Measurements from ENCODE around the gene UROC1.

The UROC1 gene

GRCh38 chr3:126464997-126465396 lies 52.6 kb downstream of the UROC1 start:
- Histone ChIP-seq H2AFZ (no peak overlapping the region), H3K9ac (no peak overlapping the region), H3K27ac (no peak overlapping the region), H3K27me3 (ENCODE audit: control insufficient read depth, insufficient read depth, low read length) (no peaks in the 10 kb centered on the region), H3K4me2 (ENCODE audit: low read length) (no peak overlapping the region), H3K4me1 (no peaks in the 10 kb centered on the region), H3K79me2 (peaks cover 55% of the 10 kb centered on the region), H3K36me3 (ENCODE audit: control insufficient read depth, insufficient read depth, low read length) (no peaks in the 10 kb centered on the region), H3K4me3 (ENCODE audit: low read depth, low read length) (no peak overlapping the region), H3K9me3 (ENCODE audit: control insufficient read depth, low read length) (no peaks in the 10 kb centered on the region)
- no peak for TF ChIP-seq CTCF (IDR thresholded peaks at IDR 0.05)

GRCh38 chr3:126464494-126464893 lies 53.1 kb downstream of the UROC1 start:
- no peaks in the 10 kb centered on the region for H3K36me3 ChIP-seq (ENCODE audit: control insufficient read depth, insufficient read depth, low read length)
- no peak overlapping the region for H3K27ac ChIP-seq
- H3K79me2 ChIP-seq: peaks cover 53% of the 10 kb centered on the region
- no peak overlapping the region for H3K9ac ChIP-seq
- no peaks in the 10 kb centered on the region for H3K27me3 ChIP-seq (ENCODE audit: control insufficient read depth, insufficient read depth, low read length)
- no peak overlapping the region for H2AFZ ChIP-seq
- H3K4me1 ChIP-seq: no peaks in the 10 kb centered on the region
- no peaks in the 10 kb centered on the region for H3K9me3 ChIP-seq (ENCODE audit: control insufficient read depth, low read length)
- H3K4me3 ChIP-seq (ENCODE audit: low read depth, low read length): no peak overlapping the region
- TF ChIP-seq CTCF (IDR thresholded peaks at IDR 0.05): no peak
- no peak overlapping the region for H3K4me2 ChIP-seq (ENCODE audit: low read length)

- TF ChIP-seq CTCF (IDR thresholded peaks at IDR 0.05): no peak
- Histone ChIP-seq H3K9ac (no peak overlapping the region), H3K4me2 (ENCODE audit: low read length) (no peak overlapping the region), H3K4me1 (no peaks in the 10 kb centered on the region), H3K79me2 (peaks cover 49% of the 10 kb centered on the region), H2AFZ (no peak overlapping the region), H3K36me3 (ENCODE audit: control insufficient read depth, insufficient read depth, low read length) (no peaks in the 10 kb centered on the region), H3K27ac (no peak overlapping the region), H3K9me3 (ENCODE audit: control insufficient read depth, low read length) (no peaks in the 10 kb centered on the region), H3K27me3 (ENCODE audit: control insufficient read depth, insufficient read depth, low read length) (no peaks in the 10 kb centered on the region), H3K4me3 (ENCODE audit: low read depth, low read length) (no peak overlapping the region)
Observed at GRCh38 chr3:126464093-126464492, 53.5 kb downstream of the UROC1 start.

- H3K4me1 ChIP-seq: no peaks in the 10 kb centered on the region
- no peak for TF ChIP-seq CTCF (IDR thresholded peaks at IDR 0.05)
- H3K36me3 ChIP-seq (ENCODE audit: control insufficient read depth, insufficient read depth, low read length): no peaks in the 10 kb centered on the region
- H2AFZ ChIP-seq: no peak overlapping the region
- no peak overlapping the region for H3K4me3 ChIP-seq (ENCODE audit: low read depth, low read length)
- H3K4me2 ChIP-seq (ENCODE audit: low read length): no peak overlapping the region
- peaks cover 44% of the 10 kb centered on the region for H3K79me2 ChIP-seq
- no peaks in the 10 kb centered on the region for H3K9me3 ChIP-seq (ENCODE audit: control insufficient read depth, low read length)
- H3K9ac ChIP-seq: no peak overlapping the region
- no peak overlapping the region for H3K27ac ChIP-seq
- H3K27me3 ChIP-seq (ENCODE audit: control insufficient read depth, insufficient read depth, low read length): no peaks in the 10 kb centered on the region
Observed at GRCh38 chr3:126463521-126463920, 54.1 kb downstream of the UROC1 start.

GRCh38 chr3:126461450-126462070 lies 56.0 kb downstream of the UROC1 start:
- no peak overlapping the region for H3K27ac ChIP-seq

More at GRCh38 chr3:126461450-126462070, 56.0 kb downstream of the UROC1 start:
- Histone ChIP-seq H3K4me1 (no peaks in the 10 kb centered on the region), H2AFZ (no peak overlapping the region), H3K36me3 (ENCODE audit: control insufficient read depth, insufficient read depth, low read length) (no peaks in the 10 kb centered on the region), H3K9me3 (ENCODE audit: control insufficient read depth, low read length) (no peaks in the 10 kb centered on the region), H3K79me2 (peaks cover 31% of the 10 kb centered on the region), H3K9ac (no peak overlapping the region), H3K4me2 (ENCODE audit: low read length) (no peak overlapping the region), H3K4me3 (ENCODE audit: low read depth, low read length) (no peak overlapping the region), H3K27me3 (ENCODE audit: control insufficient read depth, insufficient read depth, low read length) (no peaks in the 10 kb centered on the region)
- TF ChIP-seq CTCF (IDR thresholded peaks at IDR 0.05): no peak
